Astrocyte (in vitro differentiated cells and primary cell): ENCODE results near the gene ZNF33B. TPM values are rescaled to one million over a fixed set of nuclear protein-coding genes. Genes with fewer than 3 reads are reported as not detected.

Experiments
- DNase-seq: peaks from one replicate; pipeline ENCODE4 v3.0.0-alpha.2; 2010; ENCODE audit warnings: low read depth
- FAIRE-seq: peaks from 2 replicates; lab custom pipeline; 2011; peaks lifted over from hg19 to GRCh38; lab: Jason Lieb, UNC
- H2AFZ ChIP-seq: 2 replicates; pipeline ENCODE4 v1.6.0; 2012; ENCODE audit warnings: low read depth, low read length, inconsistent platforms
- H3K27ac ChIP-seq: 2 replicates; pipeline ENCODE4 v1.5.1; 2011; ENCODE audit warnings: low read depth, low read length, inconsistent platforms
- H3K27me3 ChIP-seq: 2 replicates; pipeline ENCODE4 v1.6.0; 2011; ENCODE audit warnings: low read length, inconsistent platforms; ENCODE audit not compliant: insufficient read depth
- H3K36me3 ChIP-seq: 2 replicates; pipeline ENCODE4 v1.5.1; 2011; ENCODE audit warnings: low read length, inconsistent platforms; ENCODE audit not compliant: insufficient read depth
- H3K4me1 ChIP-seq: 2 replicates; pipeline ENCODE4 v1.5.1; 2011; ENCODE audit warnings: low read length, inconsistent platforms; ENCODE audit not compliant: insufficient read depth
- H3K4me2 ChIP-seq: 2 replicates; pipeline ENCODE4 v1.6.0; 2012; ENCODE audit warnings: low read length, inconsistent platforms
- H3K4me3 ChIP-seq: 2 replicates; pipeline ENCODE4 v1.5.1; 2011; ENCODE audit warnings: low read depth, mild to moderate bottlenecking, low read length, inconsistent platforms; ENCODE audit not compliant: insufficient read depth
- H3K79me2 ChIP-seq: 2 replicates; pipeline ENCODE4 v1.6.0; 2012; ENCODE audit warnings: mild to moderate bottlenecking, low read length, inconsistent platforms; ENCODE audit not compliant: insufficient read depth
- H3K9ac ChIP-seq: 2 replicates; pipeline ENCODE4 v1.6.0; 2012; ENCODE audit warnings: mild to moderate bottlenecking, low read length, inconsistent platforms
- H3K9me3 ChIP-seq: 2 replicates; pipeline ENCODE4 v1.5.1; 2012; ENCODE audit warnings: low read depth, mild to moderate bottlenecking, low read length, inconsistent platforms; ENCODE audit not compliant: insufficient read depth
- H4K20me1 ChIP-seq: 2 replicates; pipeline ENCODE4 v1.6.0; 2012; ENCODE audit warnings: low read length, inconsistent platforms; ENCODE audit not compliant: insufficient read depth
- H3K27ac Mint-ChIP-seq: one replicate; pipeline ENCODE4 v1.8.0; 2021; ENCODE audit warnings: mild to moderate bottlenecking, mixed read lengths; ENCODE audit not compliant: unreplicated experiment
- H3K27me3 Mint-ChIP-seq: one replicate; pipeline ENCODE4 v1.8.0; 2021; ENCODE audit warnings: low read depth, mixed read lengths; ENCODE audit not compliant: unreplicated experiment
- H3K36me3 Mint-ChIP-seq: one replicate; pipeline ENCODE4 v1.8.0; 2021; ENCODE audit warnings: low read depth, mixed read lengths; ENCODE audit not compliant: unreplicated experiment
- H3K4me1 Mint-ChIP-seq: one replicate; pipeline ENCODE4 v1.8.0; 2021; ENCODE audit warnings: low read depth, mixed read lengths; ENCODE audit not compliant: unreplicated experiment
- H3K4me3 Mint-ChIP-seq: one replicate; pipeline ENCODE4 v1.8.0; 2021; ENCODE audit warnings: mild to moderate bottlenecking, moderate library complexity, mixed read lengths; ENCODE audit not compliant: unreplicated experiment
- H3K9me3 Mint-ChIP-seq: one replicate; pipeline ENCODE4 v1.8.0; 2021; ENCODE audit warnings: mild to moderate bottlenecking, mixed read lengths; ENCODE audit not compliant: unreplicated experiment
- EZH2 ChIP-seq: IDR thresholded peaks from 2 replicates; pipeline ENCODE4 v1.6.1; 2012; ENCODE audit warnings: mild to moderate bottlenecking, low read length, inconsistent platforms; ENCODE audit not compliant: insufficient read depth
- total RNA-seq: library from RNA; stranded (reverse); gene quantifications from 2 replicates; pipeline ENCODE4 v1.2.1, GENCODE V29; 2021
- TF ChIP-seq, protein P1 (sequence below): IDR thresholded peaks from 2 replicates; pipeline ENCODE4 v1.5.1; 2011; ENCODE audit warnings: low read depth, mild to moderate bottlenecking, inconsistent platforms, low read length, moderate library complexity; ENCODE audit not compliant: insufficient read depth

ZNF33B gene
- total RNA-seq, 1 donor from 2014 or later: 10.1 TPM

DNA sequence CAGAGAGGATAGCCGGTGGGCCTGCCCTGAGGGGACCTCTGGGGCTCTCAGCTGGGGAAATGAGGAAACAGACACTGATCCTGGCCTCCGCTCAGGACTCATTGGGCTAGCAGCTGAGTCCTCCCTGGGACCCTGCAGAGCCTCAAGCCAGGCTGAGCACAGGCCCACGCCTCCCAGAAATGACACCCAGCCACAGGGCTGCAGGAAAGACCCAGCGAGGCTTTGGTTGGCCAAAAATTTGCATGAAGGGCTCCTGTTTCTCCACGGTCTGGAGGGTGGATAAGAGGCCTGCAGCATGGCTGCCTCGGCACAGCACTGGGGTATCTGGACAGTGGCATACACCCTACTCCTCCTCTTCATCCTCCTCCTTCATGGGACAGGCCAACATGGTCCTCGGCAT lies 60.4 kb downstream of the ZNF33B start:
- Histone ChIP-seq H3K9ac (no peak overlapping the region), H3K4me2 (no peak overlapping the region), H3K4me1 (no peaks in the 10 kb centered on the region), H3K4me3 (no peak overlapping the region), H3K27me3 (no peaks in the 10 kb centered on the region), H3K36me3 (no peaks in the 10 kb centered on the region), H3K27ac (no peak overlapping the region), H2AFZ (no peak overlapping the region), H3K79me2 (no peaks in the 10 kb centered on the region), H3K9me3 (peaks cover 3% of the 10 kb centered on the region), H4K20me1 (no peaks in the 10 kb centered on the region)
- FAIRE-seq (no peak), DNase-seq (no peak)
- H3K36me3 Mint-ChIP-seq: peaks cover 2% of the 10 kb centered on the region
- no peaks in the 10 kb centered on the region for H3K4me1 Mint-ChIP-seq
- peaks cover 6% of the 10 kb centered on the region for H3K9me3 Mint-ChIP-seq
- H3K4me3 Mint-ChIP-seq: no peak overlapping the region
- H3K27ac Mint-ChIP-seq: no peak overlapping the region
- H3K27me3 Mint-ChIP-seq: peaks cover 2% of the 10 kb centered on the region
- TF ChIP-seq, protein P1, sequence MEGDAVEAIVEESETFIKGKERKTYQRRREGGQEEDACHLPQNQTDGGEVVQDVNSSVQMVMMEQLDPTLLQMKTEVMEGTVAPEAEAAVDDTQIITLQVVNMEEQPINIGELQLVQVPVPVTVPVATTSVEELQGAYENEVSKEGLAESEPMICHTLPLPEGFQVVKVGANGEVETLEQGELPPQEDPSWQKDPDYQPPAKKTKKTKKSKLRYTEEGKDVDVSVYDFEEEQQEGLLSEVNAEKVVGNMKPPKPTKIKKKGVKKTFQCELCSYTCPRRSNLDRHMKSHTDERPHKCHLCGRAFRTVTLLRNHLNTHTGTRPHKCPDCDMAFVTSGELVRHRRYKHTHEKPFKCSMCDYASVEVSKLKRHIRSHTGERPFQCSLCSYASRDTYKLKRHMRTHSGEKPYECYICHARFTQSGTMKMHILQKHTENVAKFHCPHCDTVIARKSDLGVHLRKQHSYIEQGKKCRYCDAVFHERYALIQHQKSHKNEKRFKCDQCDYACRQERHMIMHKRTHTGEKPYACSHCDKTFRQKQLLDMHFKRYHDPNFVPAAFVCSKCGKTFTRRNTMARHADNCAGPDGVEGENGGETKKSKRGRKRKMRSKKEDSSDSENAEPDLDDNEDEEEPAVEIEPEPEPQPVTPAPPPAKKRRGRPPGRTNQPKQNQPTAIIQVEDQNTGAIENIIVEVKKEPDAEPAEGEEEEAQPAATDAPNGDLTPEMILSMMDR: no peak

DNA sequence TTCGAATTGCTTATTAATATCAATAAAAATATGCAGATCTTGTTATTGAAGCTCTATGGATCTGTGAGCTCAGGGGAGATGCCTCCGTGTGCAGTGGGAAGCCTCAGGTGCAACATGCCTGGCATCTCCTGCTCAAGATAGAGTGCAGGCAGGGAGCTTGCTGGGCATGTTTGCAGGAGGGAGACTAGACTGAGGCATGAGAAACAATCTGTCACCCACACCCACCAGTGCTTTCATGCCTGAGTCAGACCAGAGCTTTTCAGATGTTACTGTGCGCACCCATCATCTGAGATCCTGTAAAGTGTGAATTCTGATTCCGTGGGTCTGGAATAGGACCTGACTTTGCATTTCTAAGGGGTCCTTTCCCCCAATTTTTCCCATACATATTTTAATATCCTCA lies 62.0 kb downstream of the ZNF33B start:
- H3K27me3 Mint-ChIP-seq: peaks cover 2% of the 10 kb centered on the region

DNA sequence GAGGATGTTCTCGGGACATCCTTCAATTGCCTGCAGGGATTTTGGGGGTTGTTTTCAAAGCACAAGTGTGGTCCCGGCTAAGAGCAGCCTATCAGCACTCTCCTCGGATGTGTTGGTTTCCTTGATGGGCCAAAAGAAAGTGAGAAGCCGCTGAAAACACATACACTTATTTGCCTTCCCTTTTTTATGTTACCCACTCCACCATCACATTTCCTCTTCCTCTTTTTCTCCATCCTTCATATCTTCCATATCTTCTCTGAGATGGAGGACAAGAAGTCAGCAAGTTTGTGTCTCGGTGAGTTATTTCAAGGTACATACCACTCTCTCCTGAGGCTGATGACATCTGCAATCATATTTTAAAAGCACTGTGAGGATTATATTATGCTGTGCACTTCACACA lies 64.0 kb downstream of the ZNF33B start:
- FAIRE-seq (no peak), DNase-seq (no peak)
- Histone ChIP-seq H2AFZ (no peak overlapping the region), H3K4me2 (no peak overlapping the region), H4K20me1 (no peaks in the 10 kb centered on the region), H3K9me3 (no peaks in the 10 kb centered on the region), H3K27ac (no peak overlapping the region), H3K4me3 (no peak overlapping the region), H3K27me3 (no peaks in the 10 kb centered on the region), H3K9ac (no peak overlapping the region), H3K79me2 (no peaks in the 10 kb centered on the region), H3K36me3 (no peaks in the 10 kb centered on the region), H3K4me1 (no peaks in the 10 kb centered on the region)
- H3K36me3 Mint-ChIP-seq: no peaks in the 10 kb centered on the region
- peaks cover 2% of the 10 kb centered on the region for H3K27me3 Mint-ChIP-seq
- H3K9me3 Mint-ChIP-seq: peaks cover 6% of the 10 kb centered on the region
- no peaks in the 10 kb centered on the region for H3K4me1 Mint-ChIP-seq
- H3K4me3 Mint-ChIP-seq: no peak overlapping the region
- no peak overlapping the region for H3K27ac Mint-ChIP-seq
- TF ChIP-seq EZH2: no peak
- TF ChIP-seq, protein P1: no peak

More for the DNA sequence above, 62.0 kb downstream of the ZNF33B start:
- Mint-ChIP-seq H3K27ac (no peak overlapping the region), H3K4me1 (no peaks in the 10 kb centered on the region), H3K36me3 (no peaks in the 10 kb centered on the region), H3K4me3 (no peak overlapping the region), H3K9me3 (peaks cover 6% of the 10 kb centered on the region)
- Histone ChIP-seq H3K79me2 (no peaks in the 10 kb centered on the region), H3K27me3 (no peaks in the 10 kb centered on the region), H3K4me1 (no peaks in the 10 kb centered on the region), H3K27ac (no peak overlapping the region), H3K4me2 (no peak overlapping the region), H3K4me3 (no peak overlapping the region), H3K36me3 (no peaks in the 10 kb centered on the region), H3K9ac (no peak overlapping the region), H4K20me1 (no peaks in the 10 kb centered on the region), H2AFZ (no peak overlapping the region), H3K9me3 (no peaks in the 10 kb centered on the region)
- FAIRE-seq: no peak
- TF ChIP-seq EZH2: no peak
- TF ChIP-seq, protein P1: no peak
- no peak for DNase-seq
